Stimulated activated CD4-positive, alpha-beta T cell treated with anti-CD3 and anti-CD28 coated beads, Interleukin-12 subunit alpha, Interleukin-12 subunit beta, amount 100 ng/mL, for 48 hours (primary cell): ENCODE results near the gene S1PR5.
"Not testable (repeated sequence)": the region's sequence is repeated elsewhere in the genome, so short reads cannot be mapped to it uniquely, and the experiment has no call there.

Source experiments
- DNase-seq, 3 donors: peaks; one replicate each; pipeline ENCODE4 v3.0.0-alpha.2; 2020; ENCODE audit warnings: low read depth in 2 of 3, low spot score in 1 of 3

The S1PR5 gene

DNA sequence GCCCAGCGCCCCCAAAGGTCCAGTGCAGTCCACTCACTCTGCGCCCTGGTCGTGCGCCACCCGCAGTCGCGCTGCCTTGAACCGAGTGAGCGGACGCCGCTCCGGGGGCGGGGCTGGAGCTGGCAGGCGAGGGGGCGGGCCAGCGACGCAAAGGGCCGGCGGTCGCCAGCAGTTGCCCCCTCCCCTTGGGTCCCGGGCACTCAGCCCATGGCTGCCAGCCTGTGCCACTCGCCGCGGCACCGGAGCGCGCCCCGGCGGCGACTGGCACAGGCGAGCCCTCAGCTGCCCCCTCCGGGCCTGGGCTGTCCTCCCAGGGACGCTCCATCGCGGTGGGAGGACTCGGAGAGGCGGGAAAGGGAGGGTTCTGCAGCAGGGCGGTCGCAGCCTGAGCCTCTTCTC, at the start of gene S1PR5:
TSS of gene S1PR5 (minus strand) at position 87 of the 399 bp plus-strand sequence. CDS start 2,436 bp downstream, outside the sequence.
- no peak for DNase-seq

DNA sequence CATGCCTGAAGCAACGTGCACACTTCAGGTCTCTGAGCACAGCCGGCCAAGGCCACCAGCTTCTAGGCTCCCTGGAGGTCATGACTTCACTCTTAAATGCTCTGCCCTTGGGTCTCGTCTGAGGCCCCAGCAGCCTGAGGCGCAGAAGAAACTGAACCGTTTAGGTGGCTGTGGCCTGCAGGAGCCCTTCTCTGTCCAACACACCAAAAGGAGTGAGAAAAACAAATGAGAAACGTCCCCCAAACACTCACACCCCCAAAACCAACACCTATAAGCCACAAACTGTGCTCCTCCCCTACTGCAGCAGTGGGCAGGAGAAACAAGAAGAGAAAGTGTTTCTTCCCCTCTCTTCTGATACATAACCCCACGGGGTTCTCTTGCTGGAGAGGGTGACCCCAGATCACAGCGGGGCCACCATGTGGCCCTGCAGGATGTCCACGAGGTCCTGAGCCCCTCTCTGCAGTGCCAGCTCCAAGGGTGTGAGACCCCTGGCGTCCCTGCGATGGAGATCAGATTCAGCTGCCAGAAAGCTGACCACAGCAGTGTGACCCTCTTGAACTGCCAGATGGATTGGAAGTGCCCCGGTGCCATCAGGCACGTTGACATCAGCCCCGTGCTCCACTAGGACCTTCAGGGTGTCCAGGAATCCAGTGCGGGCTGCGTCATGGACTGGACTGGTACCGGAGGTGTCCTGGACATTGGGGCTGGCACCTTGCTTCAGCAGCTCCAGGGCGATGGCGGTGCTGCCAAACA, 49.6 kb upstream of the S1PR5 start:
- DNase-seq, result peak in 1 of 3 donors; percentile 32

- DNase-seq, result no peak
Observed at GRCh38 chr19:10566408-10566657, 49.1 kb upstream of the S1PR5 start.

DNA sequence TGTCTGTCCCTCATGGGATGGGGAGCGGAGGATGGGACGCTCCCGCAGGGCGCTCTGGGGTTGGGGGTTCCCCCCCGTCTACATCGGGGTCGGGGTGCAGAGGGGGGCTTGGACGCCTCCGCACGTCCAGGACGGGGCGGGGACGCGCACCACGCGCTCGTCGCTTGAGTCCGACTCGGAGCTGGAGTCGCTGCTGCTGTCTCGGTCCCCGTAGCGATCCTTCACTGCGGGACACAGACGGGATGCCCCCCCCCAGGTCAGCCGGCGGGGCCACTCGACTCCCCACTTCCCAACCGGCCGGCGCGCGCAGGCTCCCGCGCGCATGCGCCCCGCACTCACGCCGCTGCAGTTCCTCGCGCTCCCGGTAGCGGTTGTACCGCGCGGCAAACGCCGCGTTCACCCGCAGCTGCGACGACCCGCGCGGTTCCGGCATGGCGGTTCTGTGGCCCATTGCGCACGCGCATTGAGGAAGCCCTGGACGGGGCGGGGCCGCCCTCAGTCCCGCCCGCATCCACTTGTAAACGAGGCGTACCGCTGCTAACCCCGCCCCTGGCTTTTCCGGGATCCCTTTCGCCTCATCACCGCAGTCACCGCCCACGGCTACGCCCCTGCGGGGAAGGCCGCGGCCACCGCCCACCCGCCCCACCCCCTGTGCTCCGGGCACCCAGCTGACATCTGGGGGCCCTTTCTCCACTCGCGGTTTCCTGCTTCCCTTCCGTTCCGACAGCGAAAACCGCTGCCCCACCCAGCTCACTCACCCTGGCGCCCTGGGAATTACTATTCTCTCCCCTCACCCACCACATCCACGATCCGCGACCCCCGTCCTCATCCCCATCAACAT, 48.5 kb upstream of the S1PR5 start, which contains the start of gene KRI1:
TSS of gene KRI1 (minus strand) at position 444 of the 841 bp plus-strand sequence. CDS start at position 433, 11 bp downstream.
- peak; percentile 99 for DNase-seq

DNA sequence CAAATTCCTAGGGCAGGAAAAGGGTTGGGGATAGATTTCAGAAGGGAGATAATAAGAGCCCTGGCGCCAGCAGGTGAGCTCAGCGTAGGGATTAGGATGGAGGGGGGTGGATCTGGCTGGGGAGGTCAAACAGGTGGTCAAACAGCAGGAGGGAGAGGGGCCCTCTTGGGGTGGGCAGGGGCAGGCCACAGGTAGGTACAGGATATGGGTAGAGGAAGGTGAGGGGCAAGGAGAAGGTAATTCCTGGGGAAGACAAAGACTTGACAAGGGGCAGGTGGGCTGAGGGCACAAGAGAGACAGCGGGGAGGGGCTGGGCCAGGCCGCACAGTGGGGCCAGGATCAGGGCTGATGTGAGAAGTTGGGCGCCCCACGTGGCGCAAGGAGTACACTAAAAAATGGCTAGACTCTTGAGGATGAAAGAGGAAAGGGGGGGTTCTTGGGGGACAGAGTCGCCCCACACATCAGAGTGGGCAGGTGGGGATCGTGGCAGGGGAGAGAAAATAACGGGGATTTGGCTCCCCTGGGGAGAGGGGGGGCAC, 47.9 kb upstream of the S1PR5 start:
- peak in 1 of 3 donors; percentile 50 for DNase-seq

DNA sequence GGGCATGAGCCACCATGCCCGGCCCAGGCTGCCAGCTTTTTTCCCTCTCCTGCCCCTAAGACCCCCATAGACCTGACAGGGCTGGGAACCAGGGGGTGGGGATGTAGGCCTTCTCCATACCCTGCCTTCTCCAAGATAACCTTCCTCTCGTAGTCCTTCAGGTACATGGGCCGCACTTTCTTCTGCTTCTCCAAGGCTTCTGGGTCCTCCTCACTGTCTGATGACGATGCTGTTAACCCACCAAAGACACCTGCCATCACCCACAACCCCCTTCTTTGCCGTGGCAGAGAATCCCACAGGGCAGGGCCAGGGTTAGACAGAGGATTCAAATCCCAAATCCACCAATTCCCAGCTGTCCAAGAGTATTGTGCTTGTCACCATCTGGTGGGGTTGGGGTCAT, 45.4 kb upstream of the S1PR5 start:
- DNase-seq, result no peak

- no peak for DNase-seq
Observed at GRCh38 chr19:10560154-10560553, 42.9 kb upstream of the S1PR5 start.

- no peak for DNase-seq
Observed at GRCh38 chr19:10557603-10558197, 40.5 kb upstream of the S1PR5 start.

DNA sequence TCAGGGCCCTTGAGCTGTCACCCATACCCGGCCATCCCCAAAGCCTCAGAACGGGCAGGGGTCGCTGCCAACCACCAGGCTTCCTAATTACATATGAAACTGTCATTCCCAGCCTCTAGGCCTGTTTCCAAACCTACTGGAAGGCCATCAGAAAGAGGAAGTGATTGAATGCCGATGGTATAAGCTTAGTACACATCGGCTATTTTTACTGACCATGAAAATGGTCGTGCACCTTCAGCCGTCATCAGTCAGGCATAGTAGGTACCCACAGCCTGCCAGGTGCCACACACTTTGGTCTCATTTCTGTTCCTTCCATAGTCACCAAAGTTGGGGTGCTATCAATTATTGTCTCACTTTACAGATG, 38.3 kb upstream of the S1PR5 start:
- no peak for DNase-seq

DNA sequence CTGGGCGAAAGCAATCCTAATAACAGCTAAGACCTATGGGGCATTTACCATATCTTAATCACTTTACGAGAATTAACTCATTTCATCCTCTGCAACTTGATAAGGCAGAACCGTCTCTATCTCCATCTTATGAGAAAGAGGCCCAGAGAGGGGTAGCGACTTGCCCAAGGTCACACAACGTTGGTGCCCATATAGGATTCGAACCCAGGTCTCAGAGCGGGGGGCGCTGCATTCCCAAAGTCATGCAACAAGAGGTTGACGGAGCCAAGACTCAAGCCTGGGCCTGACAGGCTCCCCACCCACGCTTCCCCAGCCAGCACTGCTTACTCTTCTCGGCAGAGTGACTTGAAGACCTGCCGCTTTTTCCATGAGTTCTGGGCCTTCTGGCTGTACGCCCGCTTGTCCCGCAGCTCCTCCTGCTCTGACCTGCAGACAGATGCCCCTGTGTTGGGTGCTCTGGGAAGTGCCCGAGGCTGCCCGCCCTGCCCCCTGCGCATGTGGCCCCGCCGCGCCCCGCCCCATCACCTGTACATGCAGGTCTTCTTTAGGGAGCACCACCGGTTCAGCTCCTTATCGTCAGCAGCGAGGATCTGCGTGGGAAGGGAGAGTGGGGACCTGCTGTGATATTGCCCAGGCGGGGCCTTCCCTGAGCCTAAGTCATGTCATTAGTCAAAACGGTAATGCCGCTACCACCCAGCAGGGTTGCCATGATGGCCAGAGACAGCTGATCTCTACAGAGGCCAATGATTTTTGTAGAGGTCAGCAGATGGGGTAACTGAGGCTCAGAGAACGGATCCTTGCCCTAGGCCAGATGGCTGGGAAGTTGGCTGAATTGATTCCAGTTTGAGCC, 37.7 kb upstream of the S1PR5 start:
- no peak for DNase-seq

DNA sequence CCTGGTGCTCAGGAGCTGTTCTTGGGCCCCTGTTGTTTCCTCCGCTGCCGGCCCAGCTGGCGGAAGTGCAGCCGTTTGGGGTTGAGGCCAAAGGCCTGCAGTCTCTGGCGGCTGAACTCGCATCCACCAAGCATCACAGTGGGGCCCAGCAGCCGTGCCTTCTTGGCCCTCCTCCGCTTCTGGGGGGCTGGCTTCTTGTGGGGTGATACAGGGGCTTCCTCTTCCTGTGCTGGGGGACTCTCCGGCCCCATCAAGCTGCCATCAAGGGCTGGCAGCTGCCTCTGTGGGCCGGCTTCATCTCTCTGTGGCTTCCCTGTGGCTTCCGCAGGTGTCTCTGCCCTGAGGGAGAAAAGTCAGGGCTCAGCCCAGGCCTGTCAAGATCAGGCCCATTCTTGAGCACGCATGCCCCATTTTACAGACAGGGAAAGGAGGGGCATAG, 36.7 kb upstream of the S1PR5 start:
- DNase-seq, result no peak

DNA sequence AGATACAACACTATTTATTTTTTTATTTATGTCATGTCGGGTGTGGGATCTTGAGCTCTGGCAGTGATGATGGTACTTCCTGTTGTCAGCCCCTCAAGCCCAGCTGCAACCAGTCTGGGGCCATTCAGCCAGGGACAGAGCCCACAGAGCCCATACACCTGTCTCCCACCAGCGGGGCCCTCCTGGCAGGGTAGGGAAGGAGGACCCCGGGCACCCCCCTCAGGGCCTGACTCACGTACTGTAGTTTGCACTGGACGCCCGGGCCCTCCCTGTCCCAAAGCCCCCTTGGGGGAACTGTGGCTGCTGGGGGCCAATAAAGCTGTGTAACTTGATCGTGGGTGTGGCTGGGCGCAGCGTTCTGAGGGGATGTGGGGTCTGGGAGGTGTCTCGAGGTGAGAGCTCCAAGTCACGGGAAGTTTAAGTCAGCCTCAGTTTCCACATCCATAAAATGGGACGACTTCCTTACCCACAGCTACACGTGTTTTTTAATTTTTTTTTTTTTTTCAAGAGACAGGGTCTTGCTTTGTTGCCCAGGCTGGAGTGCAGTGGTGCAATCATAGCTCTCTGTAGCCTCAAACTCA, 35.9 kb upstream of the S1PR5 start:
- DNase-seq, result no peak

GRCh38 chr19:10552510-10553053, 35.3 kb upstream of the S1PR5 start:
- no peak for DNase-seq

- DNase-seq, result no peak
Observed at GRCh38 chr19:10551698-10552301, 34.6 kb upstream of the S1PR5 start.

GRCh38 chr19:10551006-10551405, 33.8 kb upstream of the S1PR5 start:
- not testable (repeated sequence) for DNase-seq

GRCh38 chr19:10550336-10550735, 33.1 kb upstream of the S1PR5 start:
- no peak for DNase-seq

DNA sequence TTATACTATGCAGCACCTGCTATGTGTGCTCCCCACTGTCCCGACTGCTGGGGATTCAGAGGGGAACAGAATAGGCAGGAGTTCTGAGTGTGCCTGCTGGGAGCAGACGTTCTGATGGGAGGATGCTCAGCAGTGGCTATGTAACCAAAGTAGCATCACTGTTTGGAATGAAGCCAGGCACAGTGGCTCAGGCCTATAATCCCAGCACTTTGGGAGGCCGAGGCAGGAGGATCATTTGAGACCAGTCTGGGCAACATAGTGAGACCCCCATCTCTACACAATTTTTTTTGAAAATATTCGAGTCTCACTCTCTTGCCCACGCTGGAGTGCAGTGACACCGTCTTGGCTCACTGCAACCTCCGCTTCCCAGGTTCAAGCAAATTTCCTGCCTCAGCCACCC, 32.5 kb upstream of the S1PR5 start:
- DNase-seq, result no peak

DNA sequence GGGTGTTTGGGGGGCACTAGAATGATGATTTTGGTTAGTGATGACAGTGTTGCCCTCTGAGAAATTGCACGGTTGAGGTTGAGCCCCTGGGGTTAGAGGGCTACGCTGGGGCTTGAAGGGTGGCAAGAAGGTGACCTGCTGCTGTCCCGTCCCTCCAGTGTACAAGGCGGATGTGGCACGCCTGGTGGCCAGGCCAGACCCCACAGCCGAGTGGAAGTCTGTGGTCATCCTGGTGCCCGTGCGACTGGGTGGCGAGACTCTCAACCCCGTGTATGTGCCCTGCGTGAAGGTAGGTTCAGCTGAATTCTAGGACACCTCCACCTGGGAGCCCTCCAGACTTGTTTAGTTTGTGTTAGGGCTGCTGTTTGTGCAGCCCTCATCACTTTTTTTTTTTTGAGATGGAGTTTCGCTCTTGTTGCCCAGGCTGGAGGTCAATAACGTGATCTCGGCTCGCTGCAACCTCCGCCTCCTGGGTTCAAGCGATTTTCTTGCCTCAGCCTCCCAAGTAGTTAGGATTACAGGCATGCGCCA, 31.6 kb upstream of the S1PR5 start:
- DNase-seq, result no peak

DNA sequence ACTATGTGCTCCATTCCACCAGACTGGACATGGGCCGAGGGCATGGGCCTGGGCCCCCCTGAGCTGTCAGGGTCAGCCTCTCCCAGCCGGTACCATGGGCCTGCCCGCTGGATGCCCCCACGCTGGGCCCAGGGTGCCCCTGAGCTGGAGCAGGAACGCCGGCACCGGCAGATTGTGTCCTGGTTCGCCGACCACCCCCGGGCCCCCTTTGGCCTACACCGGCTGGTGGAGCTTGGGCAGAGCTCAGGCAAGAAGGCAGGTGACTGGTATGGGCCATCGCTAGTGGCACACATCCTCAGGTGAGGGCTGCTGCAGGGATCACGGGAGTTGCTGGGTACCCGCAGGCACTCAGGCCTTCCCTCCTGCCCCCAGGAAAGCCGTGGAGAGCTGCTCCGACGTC, 29.6 kb upstream of the S1PR5 start:
- DNase-seq, result no peak
